AG04450 (cell line): ENCODE results near the gene PCOLCE2. TPM values are rescaled to one million over a fixed set of nuclear protein-coding genes. Genes with fewer than 3 reads are reported as not detected.

Experiments used
- CTCF ChIA-PET: fragments of 300-600, 350-600 bp; formaldehyde crosslinking; extraction: SDS; loops from one replicate; lab custom pipeline; 2022; ENCODE audit warnings: antibody characterized with exemption, inconsistent platforms; lab: Charles Lee
- POLR2A ChIA-PET: fragments of 350-600 bp; formaldehyde crosslinking; extraction: SDS; loops from one replicate; lab custom pipeline; 2021; ENCODE audit warnings: antibody characterized with exemption, inconsistent platforms; lab: Yijun Ruan, JAX
- DNase-seq: peaks from one replicate; pipeline ENCODE4 v3.0.0-alpha.2; 2011; ENCODE audit warnings: low read depth, low spot score
- H3K27ac ChIP-seq: one replicate; pipeline ENCODE4 v1.5.1; 2012; ENCODE audit warnings: low read depth, low read length, control low read depth
- H3K27me3 ChIP-seq: one replicate; pipeline ENCODE4 v1.6.0; 2012; ENCODE audit warnings: low read length; ENCODE audit not compliant: control insufficient read depth, insufficient read depth
- H3K4me3 ChIP-seq: 2 replicates; pipeline ENCODE4 v1.5.1; 2011; ENCODE audit warnings: mild to moderate bottlenecking, low read depth, low read length, control low read depth
- H3K9me3 ChIP-seq: 2 replicates; pipeline ENCODE4 v1.5.1; 2012; ENCODE audit warnings: low read length; ENCODE audit not compliant: control insufficient read depth, insufficient read depth
- CTCF ChIP-seq: IDR thresholded peaks from 2 replicates; pipeline ENCODE4 v1.5.1; 2011; ENCODE audit warnings: low read depth, low read length, control low read depth, inconsistent platforms
- polyA plus RNA-seq: library from polyadenylated mRNA; depleted of rRNA; stranded (reverse); fragments of >200 nt; gene quantifications from 2 replicates; pipeline ENCODE4 v1.2.3, GENCODE V29; 2011

PCOLCE2 gene
- polyA plus RNA-seq, 1 experiment, result 1.1 TPM

- Histone ChIP-seq H3K27me3 (no peaks in the 10 kb centered on the region), H3K9me3 (no peaks in the 10 kb centered on the region), H3K4me3 (no peak overlapping the region), H3K27ac (no peak overlapping the region)
- no peak for TF ChIP-seq CTCF
- POLR2A ChIA-PET, result no interaction called here
- DNase-seq, result no peak
- CTCF ChIA-PET, result interaction anchor here (2.5 kb wide), 1 partner anchor 27 kb away, joined by 14 read pairs; no protein-coding TSS in a partner anchor
Measured at GRCh38 chr3:142801746-142802145, 87.1 kb downstream of the PCOLCE2 start.

GRCh38 chr3:142796823-142797222, 92.1 kb downstream of the PCOLCE2 start:
- Histone ChIP-seq H3K27me3 (no peaks in the 10 kb centered on the region), H3K4me3 (no peak overlapping the region), H3K27ac (no peak overlapping the region), H3K9me3 (no peaks in the 10 kb centered on the region)
- DNase-seq, result no peak
- ChIA-PET CTCF (interaction anchor here (1.9 kb wide), 1 partner anchor 32 kb away, joined by 10 read pairs; no protein-coding TSS in a partner anchor), POLR2A (no interaction called here)
- no peak for TF ChIP-seq CTCF

DNA sequence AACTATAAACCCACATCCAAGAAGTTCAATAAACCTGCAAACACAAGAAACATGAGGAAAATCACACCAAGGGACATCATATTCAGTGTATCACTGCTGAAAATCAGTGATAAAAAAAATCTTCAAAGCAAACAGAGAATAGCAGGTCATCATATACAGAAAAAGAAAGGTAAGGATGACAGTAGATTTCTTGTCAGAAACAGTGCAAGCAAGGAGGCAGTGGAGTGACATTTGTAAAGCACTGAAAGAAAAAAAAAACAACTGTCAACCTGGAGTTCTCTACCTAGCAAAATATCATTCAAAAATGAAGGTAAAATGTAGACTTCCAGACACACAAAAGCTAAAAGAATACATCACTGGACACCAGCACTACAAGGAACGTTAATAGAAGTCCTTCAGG, 93.6 kb downstream of the PCOLCE2 start:
- H3K9me3 ChIP-seq, result no peaks in the 10 kb centered on the region
- no peak overlapping the region for H3K27ac ChIP-seq
- H3K27me3 ChIP-seq, result no peaks in the 10 kb centered on the region
- CTCF ChIA-PET, result interaction anchor here (0.7 kb wide), 1 partner anchor 23 kb away, joined by 3 read pairs; no protein-coding TSS in a partner anchor
- no peak overlapping the region for H3K4me3 ChIP-seq
- TF ChIP-seq CTCF, result no peak
- POLR2A ChIA-PET, result no interaction called here
- no peak for DNase-seq

GRCh38 chr3:142794508-142794907, 94.4 kb downstream of the PCOLCE2 start:
- ChIA-PET CTCF (no interaction called here), POLR2A (no interaction called here)
- no peak for DNase-seq
- no peaks in the 10 kb centered on the region for H3K9me3 ChIP-seq
- no peaks in the 10 kb centered on the region for H3K27me3 ChIP-seq
- no peak for TF ChIP-seq CTCF
- H3K4me3 ChIP-seq, result no peak overlapping the region
- H3K27ac ChIP-seq, result no peak overlapping the region

DNA sequence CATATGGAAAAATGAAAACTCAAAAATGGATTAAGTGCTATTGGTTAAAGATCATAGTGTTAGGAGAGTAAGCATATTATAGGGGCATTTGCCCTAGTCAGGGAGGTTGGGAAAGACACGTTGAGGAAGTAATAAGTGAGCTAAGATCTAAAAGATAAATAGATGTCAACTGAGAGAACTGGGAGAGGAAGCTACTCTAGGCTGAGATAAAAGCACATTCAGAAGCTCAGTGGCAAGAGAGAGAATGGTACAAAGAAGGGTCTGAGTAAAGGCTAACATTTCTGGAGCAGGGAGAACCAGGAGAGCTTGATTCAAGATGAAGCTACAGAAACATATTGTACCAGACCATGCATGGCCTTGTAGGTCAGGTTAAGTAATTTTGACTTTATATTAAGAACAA, 101.2 kb downstream of the PCOLCE2 start:
- Histone ChIP-seq H3K27ac (no peak overlapping the region), H3K27me3 (no peaks in the 10 kb centered on the region), H3K9me3 (no peaks in the 10 kb centered on the region), H3K4me3 (no peak overlapping the region)
- POLR2A ChIA-PET, result no interaction called here
- DNase-seq, result no peak
- CTCF ChIA-PET, result interaction anchor here (0.6 to 1.4 kb wide), 2 partner anchors 41 to 1186 kb away, joined by 3 read pairs; no protein-coding TSS in a partner anchor
- no peak for TF ChIP-seq CTCF
